CD4-positive, alpha-beta T cell treated with Interleukin-2 at 100 ng/mL for 4 hours (primary cell): ENCODE results near the gene STX5.
"Not testable (repeated sequence)": the region's sequence is repeated elsewhere in the genome, so short reads cannot be mapped to it uniquely, and the experiment has no call there.

Experiments used
- DNase-seq: peaks from one replicate; pipeline ENCODE4 v3.0.0-alpha.2; 2020; ENCODE audit warnings: low spot score

Gene STX5

DNA sequence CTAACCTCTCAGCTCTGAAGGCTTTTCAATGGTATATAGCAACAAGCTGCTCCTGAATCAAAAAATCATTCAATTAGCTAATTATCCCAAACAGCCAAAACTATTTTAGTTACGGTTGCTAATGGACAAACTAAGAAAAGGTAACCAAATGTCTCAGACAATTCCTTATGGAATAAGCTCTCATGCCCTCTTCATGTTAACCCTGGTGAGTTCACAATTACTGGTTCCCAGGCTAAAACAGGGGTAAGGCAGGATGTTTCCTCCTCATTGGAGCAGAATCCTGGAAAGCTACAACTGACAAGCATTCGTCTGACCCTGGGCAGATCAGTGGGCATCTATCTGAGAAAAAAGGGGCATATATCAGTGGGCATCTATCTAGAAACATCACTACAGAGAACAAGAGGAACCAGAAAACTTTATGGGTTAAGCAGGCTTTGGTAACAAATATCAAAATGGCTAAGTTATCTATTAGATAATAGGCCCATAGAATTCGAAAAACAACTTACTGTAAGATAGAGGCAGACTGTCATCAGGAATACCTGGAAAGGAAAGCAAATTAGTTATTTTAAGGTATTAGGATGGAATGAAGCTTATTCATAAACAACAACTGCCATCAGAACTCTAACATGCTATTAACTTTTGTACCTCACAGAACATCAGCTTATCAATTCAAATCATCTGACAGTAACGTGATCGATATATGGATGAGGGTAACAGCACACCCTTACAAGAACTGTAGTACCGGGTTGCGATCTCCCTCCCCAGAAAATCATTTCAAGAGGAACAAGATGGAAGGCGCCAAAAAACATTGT, 22.4 kb upstream of the STX5 start:
- DNase-seq, result no peak

DNA sequence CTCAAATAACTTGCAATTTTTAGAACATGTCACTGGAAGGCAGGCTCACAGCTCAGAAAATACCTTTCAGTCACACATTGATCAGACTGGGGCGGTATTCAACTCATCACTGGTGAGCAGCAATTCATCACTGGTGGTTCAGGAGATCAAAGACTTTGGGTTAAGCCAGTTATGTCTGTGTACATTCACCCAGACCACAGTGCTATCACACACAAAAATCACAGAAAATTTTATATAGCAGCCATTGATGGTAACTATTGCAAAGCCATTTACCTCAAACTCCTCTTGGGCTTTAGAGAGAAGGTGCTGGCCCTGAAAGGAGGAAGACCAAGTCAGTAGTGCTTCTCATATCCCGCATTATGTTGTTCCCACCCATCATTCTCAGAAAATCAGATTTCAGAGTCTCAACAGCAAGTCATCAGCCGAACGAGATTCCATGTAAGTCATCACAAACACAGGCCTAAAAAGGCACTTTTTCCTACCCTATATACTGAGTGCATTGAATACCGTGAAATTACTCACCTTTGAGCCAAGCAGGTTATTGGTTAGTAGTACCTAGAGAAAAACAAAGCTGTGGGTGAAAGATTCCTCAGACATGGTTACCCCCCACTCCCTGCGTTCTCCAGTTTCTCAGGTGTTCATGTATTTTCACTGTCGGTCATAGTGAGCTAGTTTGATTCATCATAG, 21.6 kb upstream of the STX5 start:
- DNase-seq, result peak; percentile 71

- DNase-seq, result no peak
These were observed 20.8 kb upstream of the STX5 start for GRCh38 chr11:62852523-62853188.

DNA sequence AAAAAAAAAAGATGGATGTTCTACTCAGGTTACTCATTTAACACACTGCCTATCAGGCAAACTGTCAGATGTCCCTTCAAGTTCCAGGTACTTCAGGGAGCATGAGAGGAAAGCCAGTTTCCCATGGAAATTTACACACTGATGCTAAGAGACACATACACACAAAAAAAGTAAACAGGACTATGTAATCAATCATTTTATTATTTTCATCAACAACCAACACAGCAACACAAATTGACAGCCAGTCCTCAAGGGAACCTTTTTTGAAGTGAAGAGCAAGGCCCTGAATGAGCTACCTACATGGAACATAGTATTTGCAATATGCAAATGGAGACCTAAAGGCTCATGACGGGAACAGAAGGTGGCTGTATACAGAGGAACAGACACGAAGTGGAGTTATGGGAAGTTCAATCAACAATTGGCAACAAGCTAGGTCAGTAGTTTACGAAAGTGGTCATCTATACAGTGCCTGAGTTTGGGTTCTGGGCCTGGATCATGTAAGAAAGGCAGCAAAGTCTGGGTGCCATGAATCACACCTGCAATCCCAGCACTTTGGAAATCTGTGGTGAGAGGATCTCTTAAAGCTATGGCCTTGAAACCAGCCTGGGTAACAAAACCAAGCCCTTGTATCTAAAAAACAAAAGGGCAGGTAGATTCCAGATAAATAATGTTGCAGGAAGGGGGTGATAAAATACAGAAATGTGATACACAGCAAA, 20.1 kb upstream of the STX5 start:
- no peak for DNase-seq

DNA sequence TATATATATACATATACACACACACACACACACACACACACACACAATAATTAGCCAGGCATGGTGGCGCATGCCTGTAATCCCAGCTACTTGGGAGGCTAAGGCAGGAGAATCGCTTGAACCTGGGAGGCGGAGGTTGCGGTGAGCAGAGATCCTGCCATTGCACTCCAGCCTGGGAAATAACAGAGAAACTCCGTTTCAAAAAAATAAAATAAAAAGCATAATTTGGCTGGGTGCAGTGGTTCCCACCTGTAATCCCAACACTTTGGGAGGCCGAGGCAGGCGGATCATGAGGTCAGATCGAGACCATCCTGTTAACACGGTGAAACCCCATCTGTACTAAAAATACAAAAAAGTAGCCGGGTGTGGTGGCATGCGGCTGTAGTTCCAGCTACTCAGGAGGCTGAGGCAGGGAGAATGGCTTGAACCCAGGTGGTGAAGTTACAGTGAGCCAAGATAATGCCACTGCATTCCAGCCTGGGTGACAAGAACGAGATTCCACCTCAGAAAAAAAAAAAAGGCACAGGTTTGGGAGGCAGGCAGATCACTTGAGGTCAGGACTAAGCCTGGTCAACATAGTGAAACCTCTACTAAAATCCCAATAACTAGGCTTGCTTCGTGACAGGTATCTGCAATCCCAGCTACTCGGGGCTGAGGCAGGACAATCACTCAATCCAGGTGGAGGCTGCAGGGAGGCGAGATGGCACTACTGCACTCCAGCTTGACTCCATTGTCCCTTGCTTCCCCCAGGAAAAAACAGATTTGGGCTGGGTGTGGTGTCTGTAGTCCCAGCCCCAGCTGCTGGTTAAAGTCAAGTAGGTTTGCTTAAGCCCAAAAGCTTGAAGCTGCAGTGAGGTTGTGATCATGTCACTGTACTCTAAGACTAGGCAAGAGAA, 19.3 kb upstream of the STX5 start:
- no peak for DNase-seq

DNA sequence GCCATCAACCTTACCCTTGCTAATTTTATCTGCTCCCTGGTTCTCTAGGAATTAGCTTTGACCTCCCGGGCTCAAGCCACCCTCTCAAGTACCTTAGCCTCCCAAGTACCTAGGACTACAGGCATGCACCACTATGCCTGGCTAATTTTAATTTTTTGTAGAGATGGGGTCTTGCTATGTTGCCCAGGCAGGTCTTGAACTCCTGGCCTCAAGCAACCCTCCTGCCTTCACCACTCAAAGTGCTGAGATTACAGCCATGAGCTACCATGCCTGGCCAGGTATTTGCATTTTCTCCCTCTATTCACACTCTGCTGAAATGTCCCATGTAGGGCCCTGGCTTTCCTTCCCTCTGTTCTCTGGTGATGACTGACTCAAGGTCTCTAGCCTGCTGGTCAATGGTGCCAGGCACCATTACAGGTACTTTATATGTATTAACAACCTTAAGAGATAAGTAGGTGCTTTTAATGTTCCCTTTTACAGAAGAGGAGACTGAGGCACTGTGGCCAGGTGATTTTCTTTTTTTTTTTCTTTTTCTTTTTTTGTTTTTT, 16.0 kb upstream of the STX5 start:
- no peak for DNase-seq

- no peak for DNase-seq
These were observed 14.3 kb upstream of the STX5 start for GRCh38 chr11:62846177-62846576.

- no peak for DNase-seq
These were observed 12.3 kb upstream of the STX5 start for GRCh38 chr11:62844154-62844553.

DNA sequence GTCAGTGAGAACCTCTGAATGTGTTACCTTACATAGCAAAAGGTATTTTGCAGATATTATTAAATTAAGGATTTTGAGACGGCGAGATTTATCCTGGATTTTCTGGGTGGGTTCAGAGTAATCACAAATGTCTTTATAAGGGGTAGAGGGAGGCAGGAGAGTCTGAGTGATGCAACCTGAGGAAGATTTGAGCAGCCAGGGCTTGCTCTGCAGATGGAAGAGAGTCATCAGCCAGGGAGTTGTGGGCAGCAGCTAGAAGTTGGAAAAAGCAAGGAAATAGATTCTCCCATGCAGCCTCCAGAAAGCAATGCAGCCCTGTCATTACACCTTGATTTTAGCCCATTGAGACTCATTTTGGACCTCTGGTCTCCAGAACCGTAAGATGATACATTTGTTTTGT, 11.6 kb upstream of the STX5 start:
- DNase-seq, result no peak

DNA sequence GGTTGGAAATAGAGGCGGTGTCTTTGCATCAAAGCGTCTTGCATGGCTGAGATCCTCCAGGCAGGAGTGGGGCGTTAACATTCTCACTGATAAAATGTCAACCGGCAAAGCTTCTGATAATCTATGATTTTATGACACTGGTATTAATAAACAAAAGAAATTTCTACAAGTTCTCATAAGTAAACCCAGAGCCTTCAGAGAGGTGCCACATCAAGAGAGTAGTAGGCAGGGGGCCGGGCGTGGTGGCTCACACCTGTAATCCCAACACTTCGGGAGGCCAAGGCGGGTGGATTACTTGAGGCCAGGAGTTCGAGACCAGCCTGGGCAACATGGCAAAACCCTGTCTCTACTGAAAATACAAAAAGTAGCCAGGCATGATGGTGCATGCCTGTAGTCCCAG, 11.0 kb upstream of the STX5 start:
- DNase-seq, result not testable (repeated sequence)

DNA sequence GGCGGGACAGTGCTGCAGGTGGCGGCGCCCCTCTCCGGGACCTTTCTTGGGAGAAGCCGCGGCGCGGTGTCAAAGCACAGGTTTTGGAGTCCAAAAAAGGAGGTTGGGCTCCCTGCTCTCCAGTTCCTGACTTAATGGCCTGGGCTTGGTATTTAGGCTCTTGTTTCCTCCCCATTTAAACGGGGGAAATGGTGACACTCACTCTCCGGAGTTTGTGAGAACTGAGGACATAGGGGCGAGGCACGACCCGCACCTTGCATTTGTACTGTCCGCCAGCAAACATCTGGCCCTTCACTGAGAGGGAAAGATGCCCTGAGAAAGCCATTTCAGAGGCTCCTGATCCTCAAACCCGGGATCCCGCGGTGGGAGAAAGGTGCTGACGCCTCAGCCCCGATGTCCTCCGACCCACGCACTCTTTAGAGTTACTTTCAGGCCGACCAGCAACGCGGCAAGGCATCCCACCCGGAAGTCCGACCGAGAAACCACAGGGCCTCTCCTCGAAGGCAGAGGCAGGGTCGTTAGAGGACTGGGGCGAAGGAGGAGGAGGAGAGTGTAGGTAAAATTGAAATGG, 10.4 kb upstream of the STX5 start:
- DNase-seq, result peak; percentile 17

- DNase-seq, result peak; percentile 93
These were observed 9.7 kb upstream of the STX5 start for GRCh38 chr11:62841361-62842170.

GRCh38 chr11:62840721-62841360, 9.0 kb upstream of the STX5 start:
- peak; percentile 75 for DNase-seq

DNA sequence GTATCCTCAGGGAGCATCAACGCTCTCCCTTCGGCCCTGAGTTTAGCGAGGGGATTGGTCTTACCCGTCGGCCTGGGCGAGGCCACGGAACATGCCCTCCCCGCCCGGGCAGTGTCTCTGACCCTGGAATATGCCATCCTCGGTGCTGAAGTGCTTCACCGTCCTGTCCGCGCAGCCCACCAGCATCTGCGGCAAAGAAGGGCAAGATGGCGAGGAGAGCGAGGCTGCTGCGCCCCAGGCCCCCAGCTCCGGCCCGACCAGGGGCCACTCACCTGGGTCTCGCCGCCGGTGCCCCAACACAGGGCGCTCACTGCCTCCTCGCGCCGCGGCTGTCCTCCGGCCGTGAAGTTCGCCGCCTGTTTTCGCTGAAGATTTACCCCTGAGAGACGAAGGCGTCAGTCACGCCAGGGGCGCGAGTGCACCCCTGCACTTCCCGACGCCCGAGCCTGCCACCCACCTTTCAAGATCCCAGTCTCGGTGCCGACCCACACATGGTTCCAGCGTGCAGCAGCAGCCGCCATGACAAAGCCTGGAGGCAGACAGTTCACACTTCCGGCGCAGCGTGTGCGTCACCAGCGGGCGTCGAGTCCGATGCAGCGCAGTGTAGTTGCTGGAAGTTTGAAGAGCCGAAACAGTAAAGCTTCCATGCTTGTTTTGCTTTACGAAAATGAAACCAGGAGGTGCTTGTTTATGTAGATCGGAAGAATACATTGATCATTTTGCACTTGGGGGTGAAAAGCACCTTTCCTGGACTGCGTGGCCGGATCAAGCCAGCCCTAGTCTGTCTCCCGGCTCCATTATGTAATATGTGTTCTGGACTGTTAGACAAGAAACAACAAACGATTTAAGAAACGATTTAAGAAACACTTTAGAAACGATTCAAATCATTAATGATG, 7.4 kb upstream of the STX5 start, which contains the start of gene WDR74:
TSS of gene WDR74 (minus strand) at position 541 of the 896 bp plus-strand sequence. CDS start at position 521, 20 bp downstream.
- DNase-seq, result peak; percentile 94

DNA sequence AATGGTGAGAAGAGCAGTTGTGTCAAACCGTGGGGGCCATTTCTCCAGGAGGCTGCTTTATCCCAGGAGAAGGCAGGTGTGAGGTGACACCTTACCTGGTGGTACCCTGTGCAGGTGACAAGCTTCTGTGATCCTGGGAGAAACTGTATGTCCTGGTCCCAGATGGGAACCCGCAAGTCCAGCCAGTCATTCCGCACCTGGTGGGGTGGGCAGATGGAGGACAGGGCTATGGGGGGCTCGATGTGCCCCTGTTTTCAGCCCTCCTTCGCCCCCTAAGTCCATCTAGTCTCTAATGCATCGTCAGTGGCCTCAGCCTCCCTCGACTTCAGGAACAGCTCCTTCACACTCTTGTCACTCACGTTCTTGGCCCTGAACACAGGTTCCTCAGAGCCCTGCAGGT, 3.5 kb upstream of the STX5 start:
- no peak for DNase-seq

DNA sequence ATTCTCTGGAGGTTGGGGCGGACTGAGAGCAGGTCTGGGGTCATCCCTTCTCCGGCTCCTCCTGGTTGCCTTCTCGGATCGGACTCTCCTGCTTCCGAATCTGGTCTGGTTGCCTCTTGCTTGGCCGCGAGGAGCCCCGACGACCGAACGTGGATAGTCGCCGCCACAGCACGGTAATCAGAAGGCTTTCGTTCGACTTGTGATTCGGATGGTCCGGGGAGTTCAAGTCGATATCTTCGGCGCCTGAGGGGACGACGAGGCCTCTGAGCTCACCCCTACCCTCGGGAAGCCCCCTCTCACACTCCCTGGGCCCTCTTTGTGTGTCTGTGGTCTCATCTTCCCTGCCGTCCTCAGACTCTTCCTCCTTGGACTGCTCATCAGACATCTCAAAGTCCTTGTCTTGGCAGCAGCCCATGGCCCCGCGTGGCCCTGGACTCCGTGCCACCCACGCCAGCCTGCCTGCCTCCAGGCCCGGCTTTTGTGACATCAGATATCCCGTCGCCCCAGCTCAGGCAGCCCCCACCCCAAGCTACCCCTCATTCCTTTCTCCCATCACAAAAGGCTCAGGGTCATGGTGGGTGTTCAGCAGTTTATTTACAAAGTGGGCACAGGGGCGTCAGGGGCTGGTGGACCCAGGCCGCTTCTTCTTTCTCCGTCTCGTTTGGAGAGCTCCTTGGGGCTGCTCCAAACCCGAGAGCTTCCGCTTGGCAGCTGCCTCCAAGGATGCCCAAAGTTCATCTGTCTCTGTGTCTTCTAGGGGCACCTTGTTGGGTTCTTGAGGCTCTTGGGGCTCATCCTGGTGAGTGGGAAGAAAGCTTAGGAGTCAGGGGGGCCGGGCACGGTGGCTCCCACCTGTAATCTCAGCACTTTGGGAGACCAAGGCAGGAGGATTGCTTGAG, 734 bp upstream of the STX5 start, which contains the start of gene TEX54:
TSS of gene TEX54 (minus strand) at position 506 of the 899 bp plus-strand sequence.
- no peak for DNase-seq
